Cardiac septum (tissue), 1 donor: ENCODE data around the gene OGDHL. TPM values are rescaled to one million over a fixed set of nuclear protein-coding genes. Genes with fewer than 3 reads are reported as not detected.
"Not testable (repeated sequence)": the region's sequence is repeated elsewhere in the genome, so short reads cannot be mapped to it uniquely, and the experiment has no call there.

Experiments used
- DNase-seq: peaks from one replicate; pipeline ENCODE4 v3.0.0-alpha.2; 2020; ENCODE audit warnings: low spot score
- intact Hi-C: fragments of 100-400 bp; cut with DNase I; formaldehyde crosslinking; loops from one replicate; pipeline ENCODE4 v1.14.0; 2022
- total RNA-seq: library from RNA; stranded (reverse); fragmentation: NEBNext Ultra II Directional; extraction: Animal tissue kit (Norgen Biotek cat#: 25700); gene quantifications from one replicate; pipeline ENCODE4 v1.2.1, GENCODE V29; 2021
- donor health status: DM: no; HTN: no; CAD: no.

Gene OGDHL
- total RNA-seq, 1 donor from 2014 or later, result 11.5 TPM

DNA sequence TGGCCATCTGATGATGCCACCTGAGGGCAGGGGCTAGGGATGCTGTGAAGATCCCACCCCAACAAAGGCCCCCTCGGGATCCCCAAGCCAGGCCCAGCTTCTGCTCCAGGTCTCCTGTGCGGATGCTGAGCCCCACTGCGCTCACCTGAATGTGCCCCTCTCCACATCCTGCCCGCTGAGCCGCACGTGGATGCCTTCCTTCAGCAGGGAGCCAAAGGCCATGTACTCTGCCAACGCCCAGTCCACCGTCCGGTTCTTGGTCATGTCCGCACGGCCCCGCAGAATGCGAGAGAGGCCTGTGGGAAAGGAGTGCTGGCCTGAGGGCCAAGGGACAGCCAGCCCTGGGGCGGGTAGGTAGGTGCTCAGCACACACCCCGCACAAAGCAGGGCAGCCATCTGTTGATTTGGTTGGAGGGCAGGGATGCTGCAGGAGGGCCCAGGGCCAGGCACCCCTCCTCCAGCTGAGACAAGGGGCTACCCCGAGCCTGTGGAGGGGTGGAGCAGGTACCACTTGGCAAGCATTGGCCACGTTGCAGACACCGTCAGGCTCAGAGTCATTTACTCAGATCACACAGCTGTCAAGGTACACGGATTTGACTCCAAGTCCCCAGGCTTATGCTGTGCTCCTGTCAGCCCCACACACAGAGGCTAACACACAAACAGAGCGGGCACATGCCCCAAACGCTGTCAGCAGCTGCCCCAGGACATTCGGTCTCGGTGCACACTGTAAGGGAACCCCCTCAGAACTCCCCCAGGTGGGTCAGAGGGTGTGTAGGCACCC is 19.2 kb downstream of the OGDHL start:
- no peak for DNase-seq
- intact Hi-C loops, result no loop called here

GRCh38 chr10:49741108-49741995 is 20.8 kb downstream of the OGDHL start:
- DNase-seq, result peak; percentile 65
- intact Hi-C loops, result no loop called here

DNA sequence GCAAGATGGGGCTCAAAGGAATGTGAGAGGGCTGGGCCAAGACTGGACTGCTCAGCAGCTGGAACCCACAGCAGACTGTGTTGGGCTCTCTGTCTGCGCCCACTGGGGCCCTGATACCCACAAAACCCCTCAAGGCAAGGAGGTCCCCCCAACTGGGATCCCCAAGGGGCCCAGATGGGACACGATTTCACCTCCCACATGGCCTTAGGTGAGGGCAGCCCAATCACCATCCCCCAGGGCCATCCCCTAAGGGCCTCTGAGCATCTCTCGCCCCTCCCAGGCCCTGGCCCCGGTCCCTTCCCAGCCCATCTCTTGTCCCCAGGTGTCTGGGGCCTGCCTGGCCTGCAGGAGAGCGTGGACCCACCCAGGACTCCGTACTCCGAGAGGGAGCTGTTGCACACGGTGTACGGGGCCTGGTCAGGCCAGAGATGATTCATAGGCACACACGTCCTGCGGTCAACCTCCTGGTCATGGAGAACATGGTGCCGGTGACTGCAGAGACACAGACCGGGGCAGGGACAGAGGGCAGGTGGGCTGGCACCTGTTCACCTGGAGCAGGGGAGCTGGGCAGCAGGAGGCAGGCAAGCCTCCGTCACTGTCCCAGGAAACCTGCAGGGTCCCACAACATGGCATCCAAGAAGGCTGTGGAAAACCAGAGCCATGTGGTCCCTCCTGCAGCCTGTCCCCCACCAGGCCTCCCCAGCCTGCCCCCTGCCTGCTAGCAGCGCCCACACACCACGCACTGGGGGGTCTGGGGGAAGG is 21.6 kb downstream of the OGDHL start:
- peak; percentile 63 for DNase-seq
- intact Hi-C loops, result no loop called here

DNA sequence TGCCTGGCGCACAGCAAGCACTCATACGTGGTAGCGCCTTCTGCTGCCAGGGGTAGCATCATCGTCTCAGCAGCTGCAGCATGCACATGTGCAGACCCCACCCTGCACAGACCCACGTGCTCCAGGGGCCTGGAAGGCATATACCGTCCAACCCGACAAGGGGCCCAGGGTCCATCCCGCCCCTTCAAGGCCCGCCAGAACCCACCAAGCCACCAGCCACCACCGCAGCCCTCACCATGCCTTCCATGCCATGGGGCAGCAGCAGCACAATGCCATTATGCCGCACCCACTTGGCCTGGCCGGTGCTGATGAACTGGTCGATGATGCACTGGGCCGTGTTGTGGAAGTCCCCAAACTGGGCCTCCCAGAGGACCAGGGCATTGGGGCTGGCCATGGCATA is 22.7 kb downstream of the OGDHL start:
- intact Hi-C loops, result no loop called here
- peak; percentile 73 for DNase-seq

- intact Hi-C loops, result no loop called here
- DNase-seq, result peak; percentile 69
Observed at GRCh38 chr10:49738616-49739360, 23.3 kb downstream of the OGDHL start.

DNA sequence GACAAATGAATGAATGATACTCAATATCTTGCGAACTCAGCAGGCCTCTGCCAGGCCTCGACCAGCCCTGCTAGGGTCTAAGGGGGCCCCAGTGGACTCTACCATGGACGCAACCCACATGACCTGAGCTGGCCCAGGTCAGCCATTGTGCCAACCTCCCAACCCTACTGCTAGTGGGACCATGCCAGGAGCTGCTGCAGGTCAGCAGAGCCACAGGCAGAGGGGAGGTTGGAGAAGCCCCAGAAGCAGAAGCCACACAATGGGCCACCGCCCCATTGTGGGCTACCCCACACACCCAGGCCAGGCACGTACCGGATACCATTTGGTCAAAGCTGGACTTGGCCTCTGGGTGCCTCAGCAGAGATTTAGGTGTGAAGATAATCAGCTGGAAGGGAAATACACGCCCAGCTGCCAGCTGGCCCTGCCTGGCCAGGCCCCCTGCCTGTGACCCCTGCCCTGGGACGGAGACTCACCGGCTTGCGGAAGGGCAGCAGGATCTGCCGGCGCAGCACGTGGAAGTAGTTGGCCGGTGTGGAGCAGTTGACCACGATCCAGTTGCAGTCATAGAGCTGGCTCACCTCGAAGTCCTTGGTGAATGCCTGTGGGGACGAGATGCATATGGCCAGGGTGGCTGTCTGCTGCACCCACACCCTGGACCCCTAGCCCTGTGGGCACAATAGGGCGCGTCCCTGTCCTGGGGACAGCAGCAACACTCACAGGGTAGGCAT is 24.5 kb downstream of the OGDHL start:
- intact Hi-C loops, result no loop called here
- DNase-seq, result peak; percentile 72

DNA sequence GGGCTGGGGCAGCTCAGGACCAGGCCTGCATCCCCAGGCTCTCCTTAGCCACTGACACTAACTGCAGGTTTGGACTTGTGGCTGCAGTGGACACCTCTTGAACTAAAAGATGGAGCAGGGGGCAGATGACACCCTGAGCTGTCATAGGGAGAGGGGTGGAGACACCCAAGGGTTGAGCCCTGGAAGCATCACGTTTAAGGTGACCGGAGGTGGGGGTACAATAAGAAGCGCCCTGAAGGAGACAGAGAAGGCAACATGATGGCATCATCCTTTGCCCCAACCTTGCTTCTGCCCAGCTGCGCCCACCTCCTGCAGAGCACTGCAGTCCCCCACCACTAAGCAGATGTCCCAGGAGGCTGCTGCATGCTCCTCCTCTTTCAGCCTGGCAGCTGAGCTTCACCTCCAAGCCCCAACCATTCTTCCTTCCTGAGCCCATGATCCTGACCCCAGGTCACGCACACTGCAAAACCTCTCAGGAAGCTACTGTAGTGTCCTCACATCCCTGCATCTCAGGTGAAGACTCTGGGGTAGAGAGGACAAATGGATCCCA is 25.5 kb downstream of the OGDHL start:
- intact Hi-C loops, result no loop called here
- DNase-seq, result peak; percentile 66

DNA sequence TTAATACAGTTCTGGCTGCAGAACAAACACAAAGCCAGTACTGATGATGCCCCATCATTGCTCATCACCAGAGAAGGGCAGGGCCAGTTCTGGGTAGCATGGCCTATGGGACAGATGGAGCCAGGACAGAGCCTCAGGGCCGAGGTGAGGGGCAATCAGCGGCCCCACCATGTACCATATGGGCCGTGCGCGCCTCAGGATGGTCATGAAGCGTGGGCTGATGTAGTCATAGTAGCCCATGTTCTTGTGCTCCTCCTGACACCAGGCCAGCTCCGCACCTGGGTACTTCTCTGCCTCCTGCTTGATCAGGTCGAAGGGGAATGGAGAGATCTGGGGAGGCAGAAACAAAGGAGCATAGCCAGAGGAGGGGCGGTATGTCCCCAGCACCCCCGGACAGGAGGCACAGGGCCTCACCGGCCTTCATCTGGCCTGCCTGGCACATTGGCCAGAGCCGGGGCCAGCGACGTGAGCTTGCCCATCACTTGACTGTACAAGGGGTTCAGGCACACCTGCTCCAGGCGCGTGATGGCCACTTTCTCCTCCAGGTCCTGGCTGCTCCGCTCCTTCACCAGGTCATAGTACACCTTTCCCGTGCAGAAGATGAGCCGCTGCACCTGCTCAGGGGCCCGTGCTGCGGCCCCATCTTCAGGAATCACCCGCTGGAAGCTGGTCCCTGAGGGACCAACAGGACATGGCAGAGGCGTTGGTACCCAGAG is 26.1 kb downstream of the OGDHL start:
- DNase-seq, result peak; percentile 60
- intact Hi-C loops, result no loop called here

GRCh38 chr10:49735161-49735560 is 27.0 kb downstream of the OGDHL start:
- intact Hi-C loops, result no loop called here
- DNase-seq, result peak; percentile 68

DNA sequence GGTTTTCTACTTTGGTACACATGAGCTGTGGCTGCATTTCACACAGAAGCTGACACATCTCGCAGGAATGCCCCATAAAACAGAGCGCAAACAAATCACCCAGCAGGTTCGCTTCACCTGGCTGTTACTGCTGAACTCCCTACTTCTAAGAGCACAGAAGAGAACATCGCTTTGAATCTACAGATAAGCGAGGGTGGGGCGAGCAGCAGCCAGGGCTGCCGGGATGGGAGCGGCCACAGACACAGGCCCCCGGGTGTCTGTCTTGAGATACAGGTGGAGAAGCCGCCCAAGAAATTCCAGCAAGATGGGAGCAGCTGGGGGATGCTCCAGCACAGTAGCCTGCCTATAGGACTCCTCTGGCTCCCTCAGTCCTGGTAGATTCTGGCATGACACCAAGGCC is 27.4 kb downstream of the OGDHL start:
- DNase-seq, result peak; percentile 63
- intact Hi-C loops, result no loop called here

DNA sequence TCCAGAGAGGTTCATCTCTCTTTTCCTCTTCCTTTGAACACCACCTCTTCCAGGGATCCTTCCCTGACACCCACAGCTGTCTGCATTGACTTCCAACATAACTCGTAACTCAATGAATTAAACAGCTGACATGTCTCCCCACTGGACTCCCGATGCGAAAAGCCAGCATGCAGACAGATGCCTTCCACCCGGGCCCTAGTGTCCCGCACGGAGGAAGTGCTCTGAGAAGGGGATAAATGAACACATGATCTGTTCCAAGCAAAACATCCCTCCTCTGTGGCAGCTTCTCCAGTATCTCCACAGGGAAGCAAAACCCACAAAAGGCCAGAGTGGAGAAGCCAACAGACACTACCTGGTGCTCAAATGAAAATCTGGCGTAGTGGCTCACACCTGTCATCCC is 28.3 kb downstream of the OGDHL start:
- intact Hi-C loops, result no loop called here
- no peak for DNase-seq

DNA sequence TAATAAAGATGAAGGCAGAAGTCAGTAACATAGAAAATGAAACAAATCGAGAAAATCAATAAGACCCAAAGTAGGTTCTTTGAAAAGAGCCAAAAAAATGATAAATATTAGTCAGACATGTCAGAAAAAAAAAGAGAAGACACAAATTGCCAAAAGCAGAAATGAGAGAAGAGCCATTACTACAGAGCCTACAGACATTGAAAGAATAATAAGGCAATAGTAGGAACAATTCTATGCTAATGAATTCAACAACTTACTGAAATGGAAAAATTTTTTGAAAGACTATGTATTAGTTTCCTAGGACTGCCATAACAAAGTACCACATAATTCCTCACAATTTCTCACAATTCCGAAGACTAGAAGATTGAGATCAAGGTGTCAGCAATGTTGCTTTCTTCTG is 35.5 kb downstream of the OGDHL start:
- intact Hi-C loops, result no loop called here
- no peak for DNase-seq

DNA sequence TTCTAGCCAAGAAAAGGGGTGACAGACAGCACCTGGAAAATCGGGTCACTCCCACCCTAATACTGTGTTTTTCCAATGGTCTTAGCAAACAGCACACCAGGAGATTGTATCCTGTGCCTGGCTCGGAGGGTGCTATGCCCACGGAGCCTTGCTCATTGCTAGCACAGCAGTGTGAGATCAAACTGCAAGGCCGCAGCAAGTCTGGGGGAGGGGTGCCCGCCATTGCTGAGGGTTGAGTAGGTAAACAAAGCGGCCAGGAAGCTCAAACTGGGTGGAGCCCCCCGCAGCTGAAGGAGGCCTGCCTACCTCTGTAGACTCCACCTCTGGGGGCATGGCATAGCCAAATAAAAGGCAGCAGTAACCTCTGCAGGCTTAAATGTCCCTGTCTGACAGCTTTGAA is 47.0 kb downstream of the OGDHL start:
- DNase-seq, intact Hi-C loops: not testable (repeated sequence)

DNA sequence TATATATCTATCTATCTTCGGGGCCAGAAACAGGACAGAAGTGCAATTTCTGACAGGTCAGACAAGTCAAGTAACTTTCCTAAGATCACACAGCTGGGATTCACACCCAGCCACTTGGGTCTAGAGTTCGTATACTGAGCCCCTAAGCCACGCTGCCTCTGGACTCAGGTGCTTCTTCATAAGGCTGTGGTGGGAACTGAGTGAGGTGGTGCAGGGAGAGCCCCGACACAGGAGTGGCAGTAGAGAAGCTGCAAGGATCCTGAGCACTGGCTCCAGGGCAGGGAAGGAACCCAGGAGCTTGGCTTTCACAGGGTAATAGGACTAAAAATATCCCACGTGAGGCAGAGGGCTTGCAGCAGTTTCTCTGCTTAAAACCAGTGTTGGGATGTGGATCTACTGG is 48.9 kb downstream of the OGDHL start:
- no peak for DNase-seq
- intact Hi-C loops, result no loop called here

DNA sequence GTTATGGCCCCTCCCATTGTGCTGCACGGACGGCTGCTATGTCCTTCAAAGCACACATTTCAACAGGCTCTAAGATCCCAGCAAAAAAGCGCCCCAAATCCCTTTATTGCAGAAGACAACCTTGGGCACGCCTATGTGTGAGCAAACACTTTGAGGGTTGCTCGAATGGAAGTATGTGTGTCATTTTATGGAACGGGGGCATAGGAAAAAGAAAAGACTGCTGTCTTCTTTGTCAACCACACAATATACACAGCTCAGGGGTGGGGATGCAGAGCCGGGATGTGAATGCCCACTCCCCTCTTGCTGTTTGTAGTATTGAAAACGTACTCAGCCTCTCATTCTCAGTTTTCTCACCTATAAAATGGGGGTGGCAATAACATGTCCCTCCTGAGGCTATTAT is 50.6 kb downstream of the OGDHL start:
- intact Hi-C loops, result no loop called here
- DNase-seq, result no peak

DNA sequence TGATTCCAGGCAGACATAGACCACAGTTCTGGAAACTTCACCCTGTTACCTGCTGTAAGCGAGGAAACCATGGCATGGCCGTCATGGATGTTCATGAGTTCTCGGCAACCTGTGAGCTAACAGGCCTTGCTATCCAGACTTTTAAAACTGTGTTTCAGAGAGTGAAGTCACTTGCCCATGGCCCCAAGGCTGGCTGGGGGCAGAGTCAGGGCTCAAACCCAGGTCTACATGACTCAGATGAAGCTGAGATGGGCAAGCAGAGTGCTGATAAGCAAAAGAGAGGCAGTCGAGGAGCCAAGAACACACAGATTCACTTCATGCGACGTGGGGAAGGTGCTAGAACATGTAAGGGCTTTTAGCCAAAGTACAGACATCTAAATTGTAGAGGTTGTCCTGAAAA is 51.2 kb downstream of the OGDHL start:
- no peak for DNase-seq
- intact Hi-C loops, result no loop called here

DNA sequence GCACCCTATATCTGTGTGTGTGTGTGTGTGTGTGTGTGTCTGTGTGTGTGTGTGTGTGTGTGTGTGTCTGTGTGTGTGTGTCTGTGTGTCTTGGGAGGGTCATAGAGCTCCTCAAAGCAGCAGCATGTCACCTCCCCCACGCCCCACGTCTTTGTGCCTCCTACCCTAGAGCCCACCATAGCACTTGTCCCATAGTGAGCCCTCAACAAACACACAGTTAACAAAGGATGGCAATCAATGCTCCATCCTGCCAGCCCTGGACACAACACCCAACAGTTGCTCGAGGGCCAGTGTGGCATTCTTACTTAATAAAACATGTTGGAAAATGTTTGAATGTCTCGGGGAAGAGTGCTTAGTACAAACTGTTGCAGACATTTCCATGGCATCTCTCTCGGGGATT is 52.2 kb downstream of the OGDHL start:
- no peak for DNase-seq
- intact Hi-C loops, result no loop called here

- intact Hi-C loops, result no loop called here
- DNase-seq, result no peak
Observed at GRCh38 chr10:49707585-49707984, 54.5 kb downstream of the OGDHL start.
